SK-N-SH (cell line): ENCODE measurements around the gene REV1. TPM values are rescaled to one million over a fixed set of nuclear protein-coding genes. Genes with fewer than 3 reads are reported as not detected.

Experiments
- CTCF ChIA-PET: fragments of 300-600, 350-600 bp; formaldehyde crosslinking; extraction: SDS; loops from one replicate; lab custom pipeline; 2021; lab: Yijun Ruan, JAX
- POLR2A ChIA-PET: fragments of 350-600 bp; sonication (Branson Sonifier 250); formaldehyde crosslinking; extraction: SDS; loops from one replicate; lab custom pipeline; 2020; ENCODE audit warnings: antibody characterized with exemption, inconsistent platforms; lab: Yijun Ruan, JAX
- DNase-seq: peaks from one replicate; pipeline ENCODE4 v3.0.0; 2012
- H2AFZ ChIP-seq: fragments of 200-600 bp; sonication (generic); 2 replicates; pipeline ENCODE4 v1.8.1; 2016; ENCODE audit warnings: antibody characterized with exemption, mild to moderate bottlenecking, low read depth
- H3F3A ChIP-seq: fragments of 200-600 bp; sonication (generic); replicated peaks from 2 replicates; pipeline ENCODE3; 2016; ENCODE audit warnings: antibody characterized with exemption, mild to moderate bottlenecking; ENCODE audit not compliant: insufficient read depth
- H3K27ac ChIP-seq, 2 experiments: fragments of 200-500 bp in 1 of 2; fragments of 200-600 bp in 1 of 2; sonication (Bioruptor generic) in 1 of 2; sonication (generic), shearing (Covaris generic) in 1 of 2; 2 replicates each; pipeline versions ENCODE4 v1.5.1 to v1.6.1; 2014 to 2016; ENCODE audit warnings: low read depth in 2 of 2, inconsistent platforms in 1 of 2, low read length in 1 of 2, mild to moderate bottlenecking in 1 of 2, mixed read lengths in 1 of 2
- H3K27me3 ChIP-seq: fragments of 200-600 bp; sonication (generic), shearing (Covaris generic); 2 replicates; pipeline ENCODE4 v1.6.1; 2016; ENCODE audit warnings: mixed run types; ENCODE audit not compliant: insufficient read depth
- H3K36me3 ChIP-seq, 2 experiments: fragments of 200-500 bp in 1 of 2; fragments of 200-600 bp in 1 of 2; sonication (Bioruptor generic) in 1 of 2; sonication (generic) in 1 of 2; replicated peaks in 1 of 2; 2 replicates each; pipeline versions ENCODE3 to v1.5.1; 2014 to 2016; ENCODE audit warnings: low read length in 1 of 2, mild to moderate bottlenecking in 1 of 2; ENCODE audit not compliant: insufficient read depth in 2 of 2, control insufficient read depth in 1 of 2
- H3K4me1 ChIP-seq, 2 experiments: fragments of 200-500 bp in 1 of 2; fragments of 200-600 bp in 1 of 2; sonication (Bioruptor generic) in 1 of 2; sonication (generic), shearing (Covaris generic) in 1 of 2; 2 replicates each; pipeline versions ENCODE4 v1.5.1 to v1.6.1; 2014 to 2016; ENCODE audit warnings: low read depth in 1 of 2, low read length in 1 of 2, mixed run types in 1 of 2; ENCODE audit not compliant: insufficient read depth in 2 of 2, control insufficient read depth in 1 of 2
- H3K4me2 ChIP-seq: fragments of 200-600 bp; sonication (generic), shearing (Covaris generic); 2 replicates; pipeline ENCODE4 v1.6.1; 2017; ENCODE audit warnings: mixed run types
- H3K4me3 ChIP-seq, 2 experiments: fragments of 200-500 bp in 1 of 2; fragments of 200-600 bp in 1 of 2; sonication (Bioruptor generic) in 1 of 2; sonication (generic), shearing (Covaris generic) in 1 of 2; 2 replicates each; pipeline versions ENCODE4 v1.5.1 to v1.8.1; 2014 to 2016; ENCODE audit warnings: low read depth in 2 of 2, inconsistent platforms in 1 of 2, low read length in 1 of 2, mild to moderate bottlenecking in 1 of 2, mixed read lengths in 1 of 2, moderate library complexity in 1 of 2
- H3K79me2 ChIP-seq: fragments of 200-600 bp; sonication (generic); 2 replicates; pipeline ENCODE4 v1.8.1; 2017; ENCODE audit warnings: mild to moderate bottlenecking; ENCODE audit not compliant: insufficient read depth
- H3K9ac ChIP-seq: fragments of 200-600 bp; sonication (generic); 2 replicates; pipeline ENCODE4 v1.6.1; 2017; ENCODE audit warnings: mixed run types
- H3K9me2 ChIP-seq: fragments of 200-600 bp; sonication (generic); 2 replicates; pipeline ENCODE4 v1.6.1; 2017; ENCODE audit warnings: mixed run types
- H3K9me3 ChIP-seq: fragments of 200-600 bp; sonication (generic); 2 replicates; pipeline ENCODE4 v1.6.1; 2017; ENCODE audit warnings: mixed run types, mild to moderate bottlenecking, moderate library complexity
- H4K20me1 ChIP-seq: fragments of 200-600 bp; sonication (generic); 2 replicates; pipeline ENCODE4 v1.6.1; 2017; ENCODE audit warnings: mild to moderate bottlenecking, mixed run types; ENCODE audit not compliant: insufficient read depth
- CHD2 ChIP-seq: fragments of 150-350 bp; IDR thresholded peaks from 2 replicates; pipeline ENCODE4 v1.6.1; 2018; ENCODE audit warnings: low read length; ENCODE audit not compliant: partially characterized antibody
- CTCF ChIP-seq: fragments of 200-600 bp; sonication (generic); IDR thresholded peaks from 2 replicates; pipeline ENCODE4 v1.6.1; 2017; ENCODE audit warnings: antibody characterized with exemption, mild to moderate bottlenecking, moderate library complexity
- ELF1 ChIP-seq: IDR thresholded peaks from 2 replicates; pipeline ENCODE4 v1.4.0; 2012
- EP300 ChIP-seq, 2 experiments: IDR thresholded peaks; 2 replicates each; pipeline versions ENCODE4 v1.4.0 to v1.6.1; 2012; ENCODE audit warnings: borderline replicate concordance in 1 of 2, low read depth in 1 of 2, low read length in 1 of 2
- EZH2phosphoT487 ChIP-seq: fragments of 200-600 bp; sonication (generic); IDR thresholded peaks from 2 replicates; pipeline ENCODE4 v1.6.1; 2017; ENCODE audit warnings: low read depth, mixed run types, mild to moderate bottlenecking, antibody characterized with exemption, moderate library complexity, borderline replicate concordance
- FOSL2 ChIP-seq: IDR thresholded peaks from 2 replicates; pipeline ENCODE4 v1.4.0; 2012; ENCODE audit warnings: low read depth, mild to moderate bottlenecking, moderate library complexity, borderline replicate concordance
- FOXM1 ChIP-seq: IDR thresholded peaks from 2 replicates; pipeline ENCODE4 v1.4.0; 2012; ENCODE audit warnings: low read depth, mild to moderate bottlenecking
- GABPA ChIP-seq: IDR thresholded peaks from 2 replicates; pipeline ENCODE4 v1.4.0; 2012; ENCODE audit warnings: low read depth, mild to moderate bottlenecking
- GATA2 ChIP-seq: sonication (generic); formaldehyde crosslinking; IDR thresholded peaks from 2 replicates; pipeline ENCODE4 v1.5.0; 2020; ENCODE audit warnings: mild to moderate bottlenecking, missing genetic modification reagents
- JUND ChIP-seq: IDR thresholded peaks from 2 replicates; pipeline ENCODE4 v1.4.0; 2012
- MAX ChIP-seq: IDR thresholded peaks from 2 replicates; pipeline ENCODE4 v1.4.0; 2012; ENCODE audit warnings: low read depth
- MXI1 ChIP-seq: IDR thresholded peaks from 2 replicates; pipeline ENCODE4 v1.6.1; 2012; ENCODE audit warnings: mild to moderate bottlenecking, low read depth, low read length, improper control_type of control experiment
- NFIC ChIP-seq: IDR thresholded peaks from 2 replicates; pipeline ENCODE4 v1.4.0; 2012; ENCODE audit warnings: borderline replicate concordance
- NRF1 ChIP-seq: IDR thresholded peaks from 2 replicates; pipeline ENCODE4 v1.6.1; 2012; ENCODE audit warnings: low read depth, mild to moderate bottlenecking, low read length
- POLR2AphosphoS5 ChIP-seq: IDR thresholded peaks from 2 replicates; pipeline ENCODE4 v1.6.1; 2012; ENCODE audit warnings: low read depth, low read length
- RCOR1 ChIP-seq: fragments of 150-350 bp; IDR thresholded peaks from 2 replicates; pipeline ENCODE4 v1.6.1; 2017; ENCODE audit warnings: antibody characterized with exemption, low read length
- SMC3 ChIP-seq: IDR thresholded peaks from 2 replicates; pipeline ENCODE4 v1.6.1; 2012; ENCODE audit warnings: low read depth, low read length, improper control_type of control experiment
- TAF1 ChIP-seq: IDR thresholded peaks from 2 replicates; pipeline ENCODE4 v1.6.1; 2012; ENCODE audit warnings: low read depth, mild to moderate bottlenecking, low read length, moderate library complexity, borderline replicate concordance
- TEAD4 ChIP-seq: IDR thresholded peaks from 2 replicates; pipeline ENCODE4 v1.4.0; 2012; ENCODE audit warnings: mild to moderate bottlenecking, borderline replicate concordance; ENCODE audit not compliant: insufficient read depth
- WGBS: methylation state at CpG from one replicate; pipeline ENCODE4 v1.1.6; 2017; ENCODE audit warnings: low lambda C conversion rate; 5-methylcytosine and 5-hydroxymethylcytosine counted together
- polyA plus RNA-seq, 3 experiments: library from polyadenylated mRNA; depleted of rRNA; stranded (reverse); fragments of >200 nt; gene quantifications; 2 replicates each; pipeline ENCODE4 v1.2.3, GENCODE V29; 2012
- TF ChIP-seq, protein P1 (sequence below): IDR thresholded peaks from 2 replicates; pipeline ENCODE4 v1.4.0; 2012; ENCODE audit warnings: low read depth, borderline replicate concordance
- TF ChIP-seq, protein P2 (sequence below): IDR thresholded peaks from 2 replicates; pipeline ENCODE4 v1.4.0; 2012; ENCODE audit warnings: low read depth, borderline replicate concordance

Gene REV1
- polyA plus RNA-seq, 1 of the 3 experiments (the other 2 are of a cell fraction): 15.9 TPM

GRCh38 chr2:99417396-99417795 lies 72.4 kb downstream of the REV1 start:
- 92% methylated on average over 3 of the region's 3 CpGs for WGBS
- H3K27me3 ChIP-seq: no peaks in the 10 kb centered on the region
- ChIA-PET CTCF (no interaction called here), POLR2A (no interaction called here)
- no peak overlapping the region for H3K4me3 ChIP-seq
- no peak for TF ChIP-seq ELF1
- TF ChIP-seq, protein P1, sequence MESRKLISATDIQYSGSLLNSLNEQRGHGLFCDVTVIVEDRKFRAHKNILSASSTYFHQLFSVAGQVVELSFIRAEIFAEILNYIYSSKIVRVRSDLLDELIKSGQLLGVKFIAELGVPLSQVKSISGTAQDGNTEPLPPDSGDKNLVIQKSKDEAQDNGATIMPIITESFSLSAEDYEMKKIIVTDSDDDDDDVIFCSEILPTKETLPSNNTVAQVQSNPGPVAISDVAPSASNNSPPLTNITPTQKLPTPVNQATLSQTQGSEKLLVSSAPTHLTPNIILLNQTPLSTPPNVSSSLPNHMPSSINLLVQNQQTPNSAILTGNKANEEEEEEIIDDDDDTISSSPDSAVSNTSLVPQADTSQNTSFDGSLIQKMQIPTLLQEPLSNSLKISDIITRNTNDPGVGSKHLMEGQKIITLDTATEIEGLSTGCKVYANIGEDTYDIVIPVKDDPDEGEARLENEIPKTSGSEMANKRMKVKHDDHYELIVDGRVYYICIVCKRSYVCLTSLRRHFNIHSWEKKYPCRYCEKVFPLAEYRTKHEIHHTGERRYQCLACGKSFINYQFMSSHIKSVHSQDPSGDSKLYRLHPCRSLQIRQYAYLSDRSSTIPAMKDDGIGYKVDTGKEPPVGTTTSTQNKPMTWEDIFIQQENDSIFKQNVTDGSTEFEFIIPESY: no peak
- TF ChIP-seq EZH2phosphoT487: no peak
- no peak for TF ChIP-seq SMC3
- no peak for TF ChIP-seq NRF1
- TF ChIP-seq CHD2: no peak
- peaks cover 5% of the 10 kb centered on the region for H3F3A ChIP-seq
- no peak overlapping the region for H3K4me2 ChIP-seq
- no peak overlapping the region for H2AFZ ChIP-seq
- no peaks in the 10 kb centered on the region for H3K9me2 ChIP-seq
- H4K20me1 ChIP-seq: no peaks in the 10 kb centered on the region
- peaks cover 70% of the 10 kb centered on the region in 2 experiments for H3K36me3 ChIP-seq
- no peaks in the 10 kb centered on the region for H3K9me3 ChIP-seq
- H3K9ac ChIP-seq: no peak overlapping the region
- no peak overlapping the region for H3K27ac ChIP-seq
- peaks cover 3% of the 10 kb centered on the region; the same call in 1 of the 2 replicates for H3K79me2 ChIP-seq
- peaks cover 0 to 14% of the 10 kb centered on the region in 2 experiments; a peak in 1 of 4 replicates for H3K4me1 ChIP-seq
- DNase-seq: no peak

GRCh38 chr2:99414566-99414965 lies 75.3 kb downstream of the REV1 start:
- no peak overlapping the region for H3K4me3 ChIP-seq
- H3K4me2 ChIP-seq: no peak overlapping the region
- no peaks in the 10 kb centered on the region for H3K4me1 ChIP-seq
- H3K9me2 ChIP-seq: no peaks in the 10 kb centered on the region
- peaks cover 3% of the 10 kb centered on the region; the same call in 1 of the 2 replicates for H3K79me2 ChIP-seq
- no peak for DNase-seq
- H3K9me3 ChIP-seq: no peaks in the 10 kb centered on the region
- ChIA-PET POLR2A (no interaction called here), CTCF (no interaction called here)
- no peak overlapping the region for H2AFZ ChIP-seq
- H4K20me1 ChIP-seq: no peaks in the 10 kb centered on the region
- TF ChIP-seq TEAD4 (no peak), FOSL2 (no peak), NFIC (no peak), TAF1 (no peak), MXI1 (no peak), EP300 (IDR thresholded peaks at IDR 0.05; ENCODE audit: borderline replicate concordance in 1 of 2, low read depth in 1 of 2, low read length in 1 of 2) (no peak), JUND (no peak), RCOR1 (no peak), POLR2AphosphoS5 (no peak), FOXM1 (no peak), MAX (no peak), GATA2 (CRISPR knock-in tag) (no peak), GABPA (no peak), NRF1 (no peak), CTCF (no peak)
- TF ChIP-seq, protein P2, sequence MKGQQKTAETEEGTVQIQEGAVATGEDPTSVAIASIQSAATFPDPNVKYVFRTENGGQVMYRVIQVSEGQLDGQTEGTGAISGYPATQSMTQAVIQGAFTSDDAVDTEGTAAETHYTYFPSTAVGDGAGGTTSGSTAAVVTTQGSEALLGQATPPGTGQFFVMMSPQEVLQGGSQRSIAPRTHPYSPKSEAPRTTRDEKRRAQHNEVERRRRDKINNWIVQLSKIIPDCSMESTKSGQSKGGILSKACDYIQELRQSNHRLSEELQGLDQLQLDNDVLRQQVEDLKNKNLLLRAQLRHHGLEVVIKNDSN: no peak
- TF ChIP-seq, protein P1: no peak
- H3F3A ChIP-seq: no peaks in the 10 kb centered on the region
- H3K27me3 ChIP-seq: no peaks in the 10 kb centered on the region
- WGBS: 100% methylated on average over 1 of the region's 1 CpG
- H3K27ac ChIP-seq: no peak overlapping the region
- H3K36me3 ChIP-seq: peaks cover 59 to 80% of the 10 kb centered on the region in 2 experiments
- no peak overlapping the region for H3K9ac ChIP-seq
